H9 (cell line): ENCODE measurements around the gene KBTBD13. TPM values are rescaled to one million over a fixed set of nuclear protein-coding genes. Genes with fewer than 3 reads are reported as not detected.

ENCODE experiments used
- DNase-seq: peaks from one replicate; pipeline ENCODE4 v3.0.0-alpha.2; 2017
- H2AFZ ChIP-seq: one replicate; pipeline ENCODE4 v1.6.1; 2013; ENCODE audit warnings: mild to moderate bottlenecking, low read length, control low read depth, moderate library complexity
- H2AK5ac ChIP-seq: 2 replicates; pipeline ENCODE4 v1.6.1; 2013; ENCODE audit warnings: low read length, control low read depth, mixed read lengths; ENCODE audit not compliant: insufficient read length
- H2BK120ac ChIP-seq: one replicate; pipeline ENCODE4 v1.6.1; 2013; ENCODE audit warnings: low read depth, mild to moderate bottlenecking, low read length, control low read depth, inconsistent platforms; ENCODE audit not compliant: poor library complexity, severe bottlenecking
- H2BK12ac ChIP-seq: 2 replicates; pipeline ENCODE4 v1.6.1; 2013; ENCODE audit warnings: low read length, control low read depth, mixed read lengths, low read depth; ENCODE audit not compliant: insufficient read length
- H2BK15ac ChIP-seq: 2 replicates; pipeline ENCODE4 v1.6.1; 2013; ENCODE audit warnings: low read depth, low read length, control low read depth
- H2BK20ac ChIP-seq: one replicate; pipeline ENCODE4 v1.6.1; 2013; ENCODE audit warnings: low read depth, mild to moderate bottlenecking, low read length, control low read depth, inconsistent platforms; ENCODE audit not compliant: poor library complexity, severe bottlenecking
- H2BK5ac ChIP-seq: 2 replicates; pipeline ENCODE4 v1.6.1; 2013; ENCODE audit warnings: low read length, control low read depth, mixed read lengths; ENCODE audit not compliant: insufficient read length
- H3K14ac ChIP-seq: 2 replicates; pipeline ENCODE4 v1.6.1; 2013; ENCODE audit warnings: low read length, control low read depth; ENCODE audit not compliant: insufficient read depth
- H3K18ac ChIP-seq: 2 replicates; pipeline ENCODE4 v1.6.1; 2013; ENCODE audit warnings: low read depth, mild to moderate bottlenecking, mixed read lengths, low read length, control low read depth; ENCODE audit not compliant: insufficient read length
- H3K23ac ChIP-seq: 2 replicates; pipeline ENCODE4 v1.6.1; 2013; ENCODE audit warnings: low read length, control low read depth, mixed read lengths, low read depth; ENCODE audit not compliant: insufficient read length
- H3K23me2 ChIP-seq: 2 replicates; pipeline ENCODE4 v1.6.1; 2013; ENCODE audit warnings: low read depth, mild to moderate bottlenecking, mixed read lengths, low read length, control low read depth; ENCODE audit not compliant: insufficient read length, poor library complexity, severe bottlenecking
- H3K27ac ChIP-seq: 2 replicates; pipeline ENCODE4 v1.5.1; 2013; ENCODE audit warnings: low read length, control low read depth, mixed read lengths, low read depth; ENCODE audit not compliant: insufficient read length
- H3K27me3 ChIP-seq: 2 replicates; pipeline ENCODE4 v1.6.1; 2013; ENCODE audit warnings: low read length, control low read depth, inconsistent platforms; ENCODE audit not compliant: insufficient read depth
- H3K4ac ChIP-seq: 2 replicates; pipeline ENCODE4 v1.6.1; 2013; ENCODE audit warnings: low read depth, mild to moderate bottlenecking, control low read depth, inconsistent platforms, low read length, moderate library complexity
- H3K4me1 ChIP-seq: 2 replicates; pipeline ENCODE4 v1.6.1; 2013; ENCODE audit warnings: low read length, control low read depth, inconsistent platforms; ENCODE audit not compliant: insufficient read depth
- H3K4me2 ChIP-seq: 2 replicates; pipeline ENCODE4 v1.6.1; 2013; ENCODE audit warnings: low read length, control low read depth, mixed read lengths; ENCODE audit not compliant: insufficient read length, insufficient read depth
- H3K56ac ChIP-seq: 2 replicates; pipeline ENCODE4 v1.6.1; 2013; ENCODE audit warnings: low read depth, mild to moderate bottlenecking, mixed read lengths, low read length, control low read depth; ENCODE audit not compliant: insufficient read length
- H3K79me1 ChIP-seq: 2 replicates; pipeline ENCODE4 v1.6.1; 2013; ENCODE audit warnings: low read depth, mild to moderate bottlenecking, moderate library complexity, low read length, control low read depth, inconsistent platforms; ENCODE audit not compliant: insufficient read depth, poor library complexity, severe bottlenecking
- H3K79me2 ChIP-seq: 2 replicates; pipeline ENCODE4 v1.6.1; 2013; ENCODE audit warnings: low read length, control low read depth, inconsistent platforms; ENCODE audit not compliant: insufficient read depth
- H3K9ac ChIP-seq: 2 replicates; pipeline ENCODE4 v1.6.1; 2013; ENCODE audit warnings: low read length, control low read depth, mixed read lengths; ENCODE audit not compliant: insufficient read length; ENCODE audit errors: extremely low read depth
- H3K9me3 ChIP-seq: one replicate; pipeline ENCODE4 v1.6.1; 2013; ENCODE audit warnings: low read depth, low read length, inconsistent platforms; ENCODE audit not compliant: control insufficient read depth
- H3T11ph ChIP-seq: one replicate; pipeline ENCODE4 v1.6.1; 2013; ENCODE audit warnings: mild to moderate bottlenecking, low read length, control low read depth, inconsistent platforms
- H4K20me1 ChIP-seq: one replicate; pipeline ENCODE4 v1.6.1; 2013; ENCODE audit not compliant: control insufficient read depth, insufficient read length, insufficient read depth
- H4K5ac ChIP-seq: 2 replicates; pipeline ENCODE4 v1.6.1; 2013; ENCODE audit warnings: low read depth, mild to moderate bottlenecking, mixed read lengths, low read length, control low read depth; ENCODE audit not compliant: insufficient read length
- H4K8ac ChIP-seq: replicated peaks from 2 replicates; pipeline ENCODE4 v1.6.1; 2013; ENCODE audit warnings: low read length, control low read depth, mixed read lengths, low read depth; ENCODE audit not compliant: insufficient read length
- H4K91ac ChIP-seq: 2 replicates; pipeline ENCODE4 v1.6.1; 2013; ENCODE audit warnings: low read depth, mild to moderate bottlenecking, moderate library complexity, mixed read lengths, low read length, control low read depth; ENCODE audit not compliant: insufficient read length
- H3K27ac Mint-ChIP-seq, 3 experiments: 2 replicates in 2 of 3; 3 replicates in 1 of 3; pipeline ENCODE4 v1.8.0; 2020 to 2021; ENCODE audit warnings: mixed read lengths in 3 of 3, mild to moderate bottlenecking in 1 of 3, moderate library complexity in 1 of 3
- H3K27me3 Mint-ChIP-seq: 2 replicates; pipeline ENCODE4 v1.8.0; 2021; ENCODE audit warnings: low read depth, mild to moderate bottlenecking, moderate library complexity, mixed read lengths
- H3K36me3 Mint-ChIP-seq, 3 experiments: 2 replicates in 2 of 3; 3 replicates in 1 of 3; pipeline ENCODE4 v1.8.0; 2020 to 2021; ENCODE audit warnings: low read depth in 3 of 3, mixed read lengths in 3 of 3; ENCODE audit not compliant: insufficient read depth in 1 of 3
- H3K4me1 Mint-ChIP-seq, 2 experiments: 2 replicates each; pipeline ENCODE4 v1.8.0; 2020; ENCODE audit warnings: mixed read lengths in 2 of 2
- H3K4me3 Mint-ChIP-seq, 2 experiments: 2 replicates in 1 of 2; 3 replicates in 1 of 2; pipeline ENCODE4 v1.8.0; 2020 to 2021; ENCODE audit warnings: mild to moderate bottlenecking in 2 of 2, mixed read lengths in 2 of 2, moderate library complexity in 1 of 2
- H3K9me3 Mint-ChIP-seq, 2 experiments: 2 replicates in 1 of 2; 3 replicates in 1 of 2; pipeline ENCODE4 v1.8.0; 2020; ENCODE audit warnings: mild to moderate bottlenecking in 2 of 2, mixed read lengths in 2 of 2, moderate library complexity in 1 of 2
- CTCF ChIP-seq: fragments of 200-600 bp; sonication (generic); conservative IDR thresholded peaks from 3 replicates; pipeline ENCODE4 v1.8.0; 2021; ENCODE audit warnings: antibody characterized with exemption, mild to moderate bottlenecking
- WGBS: extraction: QIAGEN DNeasy Blood & Tissue Kit; methylation state at CpG from one replicate; pipeline ENCODE4 v1.1.7; 2013; ENCODE audit warnings: missing lambda C conversion rate, low lambda C conversion rate, mixed read lengths; ENCODE audit not compliant: insufficient read length; ENCODE audit errors: extremely low coverage; 5-methylcytosine and 5-hydroxymethylcytosine counted together
- total RNA-seq: library from RNA; stranded (reverse); gene quantifications from 2 replicates; pipeline ENCODE4 v1.2.1, GENCODE V29; 2021

KBTBD13 gene
- total RNA-seq, 1 experiment from 2014 or later, result not detected

- H2BK5ac ChIP-seq, result no peak overlapping the region
- peak overlapping the region; percentile 74 to 81 for H3K4me3 Mint-ChIP-seq
- H3K18ac ChIP-seq, result peak overlapping the region; percentile 47
- peaks cover 36 to 37% of the 10 kb centered on the region in 2 experiments for H3K4me1 Mint-ChIP-seq
- no peak overlapping the region for H2BK12ac ChIP-seq
- no peak overlapping the region for H2BK20ac ChIP-seq
- H3K23ac ChIP-seq, result no peak overlapping the region
- no peak overlapping the region for H2AFZ ChIP-seq
- no peak overlapping the region for H2AK5ac ChIP-seq
- no peak overlapping the region for H4K8ac ChIP-seq
- H3K56ac ChIP-seq, result no peak overlapping the region
- no peaks in the 10 kb centered on the region for H3K27me3 ChIP-seq
- H3K4me1 ChIP-seq, result peaks cover 5% of the 10 kb centered on the region
- H3T11ph ChIP-seq, result no peak overlapping the region
- no peak for TF ChIP-seq CTCF
- peak overlapping the region; percentile 16 for H3K9ac ChIP-seq
- H3K27ac ChIP-seq, result no peak overlapping the region
- no peaks in the 10 kb centered on the region for H3K9me3 ChIP-seq
- H3K14ac ChIP-seq, result peak overlapping the region; percentile 62; the same call in 1 of the 2 replicates
- H3K79me1 ChIP-seq, result no peaks in the 10 kb centered on the region
- H3K4me2 ChIP-seq, result peak overlapping the region; percentile 78
- peaks cover 0 to 3% (median 0%) of the 10 kb centered on the region in 3 experiments; a peak in 2 of 7 replicates for H3K36me3 Mint-ChIP-seq
- H2BK15ac ChIP-seq, result no peak overlapping the region
- H4K5ac ChIP-seq, result no peak overlapping the region
- no peak for DNase-seq
- WGBS, result no CpG with 5 or more reads among the region's 8 CpGs
- peak overlapping the region in 1 of 3 experiments; percentile 77; a peak in 2 of 7 replicates for H3K27ac Mint-ChIP-seq
- H3K27me3 Mint-ChIP-seq, result peaks cover 8% of the 10 kb centered on the region
- no peak overlapping the region for H3K4ac ChIP-seq
- H4K91ac ChIP-seq, result no peak overlapping the region
- no peaks in the 10 kb centered on the region for H3K79me2 ChIP-seq
- H4K20me1 ChIP-seq, result no peaks in the 10 kb centered on the region
- no peak overlapping the region for H2BK120ac ChIP-seq
- H3K23me2 ChIP-seq, result peaks cover 7% of the 10 kb centered on the region
- no peaks in the 10 kb centered on the region; a peak in 1 of 5 replicates for H3K9me3 Mint-ChIP-seq
Observed at GRCh38 chr15:65067317-65067644, 9.3 kb upstream of the KBTBD13 start.
